ENCODE data around the gene IGHMBP2. TPM values are rescaled to one million over a fixed set of nuclear protein-coding genes. Genes with fewer than 3 reads are reported as not detected.
"Not testable (repeated sequence)": the region's sequence is repeated elsewhere in the genome, so short reads cannot be mapped to it uniquely, and the experiment has no call there.

Gene IGHMBP2
- total RNA-seq, 2 experiments from 2014 or later = 17.5 to 18.5 TPM

- Histone ChIP-seq H3K4me1 (ENCODE audit: insufficient read depth, low read length) (peaks cover 17% of the 10 kb centered on the region), H3K4me3 (ENCODE audit: low read length) (peak overlapping the region; percentile 53), H3K36me3 (ENCODE audit: insufficient read depth, low read length) (no peaks in the 10 kb centered on the region), H3K9me3 (ENCODE audit: control insufficient read depth in 1 of 2, insufficient read depth in 1 of 2, low read length in 2 of 2) (no peaks in the 10 kb centered on the region), H3K27ac (ENCODE audit: low read depth in 1 of 2, low read length in 2 of 2) (no peak overlapping the region), H3K27me3 (ENCODE audit: control insufficient read depth in 1 of 2, insufficient read depth in 2 of 2, low read length in 2 of 2) (peaks cover 19 to 24% of the 10 kb centered on the region in 2 experiments)
- intact Hi-C loops (cut with DNase I, micrococcal nuclease) = loop anchor here in 1 of 2 experiments (10.0 kb wide), 1 partner anchor 261 kb away; no protein-coding TSS in a partner anchor
- peak overlapping the region; percentile 54 for H3K4me3 Mint-ChIP-seq
- ATAC-seq (ENCODE audit: poor library complexity) = peak; percentile 68
- H3K9me3 Mint-ChIP-seq = no peaks in the 10 kb centered on the region
- DNase-seq = peak in 7 of 14 experiments; percentile 5 to 68 (median 29)
- ChIA-PET CTCF (interaction anchor here (1.3 to 1.4 kb wide), 2 partner anchors 12 to 30 kb away, joined by 7 to 8 read pairs; no protein-coding TSS in a partner anchor), POLR2A (interaction anchor here (0.9 to 1.2 kb wide), 3 partner anchors 11 to 15 kb away, joined by 3 to 5 read pairs (median 4); no protein-coding TSS in a partner anchor)
- no peaks in the 10 kb centered on the region for H3K36me3 Mint-ChIP-seq (ENCODE audit: low read depth)
- TF ChIP-seq CTCF (IDR thresholded peaks at IDR 0.05) = peak; percentile 21
- no peak overlapping the region for H3K27ac Mint-ChIP-seq
- H3K27me3 Mint-ChIP-seq = peaks cover 31% of the 10 kb centered on the region
- H3K4me1 Mint-ChIP-seq (ENCODE audit: low read depth) = peaks cover 4% of the 10 kb centered on the region
These were observed 48.3 kb upstream of the IGHMBP2 start for GRCh38 chr11:68855205-68855981.

GRCh38 chr11:68856425-68857030 is 47.2 kb upstream of the IGHMBP2 start:
- DNase-seq; H3K4me3 Mint-ChIP-seq; POLR2A ChIA-PET; H3K4me1 Mint-ChIP-seq (ENCODE audit: low read depth); H3K9me3 ChIP-seq (ENCODE audit: control insufficient read depth in 1 of 2, insufficient read depth in 1 of 2, low read length in 2 of 2); H3K9me3 Mint-ChIP-seq; H3K27ac Mint-ChIP-seq; H3K36me3 ChIP-seq (ENCODE audit: insufficient read depth, low read length); CTCF ChIA-PET; ATAC-seq (ENCODE audit: poor library complexity); H3K36me3 Mint-ChIP-seq (ENCODE audit: low read depth); H3K4me3 ChIP-seq (ENCODE audit: low read length); H3K27ac ChIP-seq (ENCODE audit: low read depth in 1 of 2, low read length in 2 of 2): not testable (repeated sequence)
- Histone ChIP-seq H3K27me3 (ENCODE audit: control insufficient read depth in 1 of 2, insufficient read depth in 2 of 2, low read length in 2 of 2) (peaks cover 19 to 24% of the 10 kb centered on the region in 2 experiments), H3K4me1 (ENCODE audit: insufficient read depth, low read length) (peaks cover 17% of the 10 kb centered on the region)
- H3K27me3 Mint-ChIP-seq = peaks cover 31% of the 10 kb centered on the region
- intact Hi-C loops (cut with DNase I, micrococcal nuclease) = loop anchor here in 1 of 2 experiments (10.0 kb wide), 1 partner anchor 262 kb away; no protein-coding TSS in a partner anchor

- Histone ChIP-seq H3K27ac (ENCODE audit: low read depth in 1 of 2, low read length in 2 of 2) (no peak overlapping the region), H3K27me3 (ENCODE audit: control insufficient read depth in 1 of 2, insufficient read depth in 2 of 2, low read length in 2 of 2) (peaks cover 19 to 24% of the 10 kb centered on the region in 2 experiments), H3K36me3 (ENCODE audit: insufficient read depth, low read length) (no peaks in the 10 kb centered on the region), H3K9me3 (ENCODE audit: control insufficient read depth in 1 of 2, insufficient read depth in 1 of 2, low read length in 2 of 2) (no peaks in the 10 kb centered on the region), H3K4me1 (ENCODE audit: insufficient read depth, low read length) (peaks cover 17% of the 10 kb centered on the region), H3K4me3 (ENCODE audit: low read length) (no peak overlapping the region)
- ATAC-seq (ENCODE audit: poor library complexity) (no peak), DNase-seq (no peak)
- ChIA-PET CTCF (no interaction called here), POLR2A (no interaction called here)
- Mint-ChIP-seq H3K27ac (no peak overlapping the region), H3K36me3 (ENCODE audit: low read depth) (no peaks in the 10 kb centered on the region), H3K4me1 (ENCODE audit: low read depth) (peaks cover 4% of the 10 kb centered on the region), H3K9me3 (no peaks in the 10 kb centered on the region), H3K4me3 (no peak overlapping the region), H3K27me3 (peaks cover 31% of the 10 kb centered on the region)
- no peak for TF ChIP-seq CTCF (IDR thresholded peaks at IDR 0.05)
- intact Hi-C loops (cut with DNase I, micrococcal nuclease) = loop anchor here in 1 of 2 experiments (10.0 kb wide), 1 partner anchor 262 kb away; no protein-coding TSS in a partner anchor
These were observed 46.6 kb upstream of the IGHMBP2 start for GRCh38 chr11:68857037-68857586.
